K562 (cell line): ENCODE results near the gene MEI4.

Experiments
- CBFA2T3 ChIP-seq: fragments of 450-650 bp; IDR thresholded peaks from 2 replicates; pipeline ENCODE4 v1.6.1; 2017
- JUN ChIP-seq, 2 experiments: sonication (generic) in 1 of 2; formaldehyde crosslinking in 1 of 2; IDR thresholded peaks; 2 replicates each; pipeline versions ENCODE4 v1.6.1 to v1.8.0; 2012 to 2022; ENCODE audit warnings: borderline replicate concordance in 2 of 2, mild to moderate bottlenecking in 2 of 2, improper control_type of control experiment in 1 of 2, low read depth in 1 of 2, low read length in 1 of 2, missing genetic modification reagents in 1 of 2
- POLR2A ChIP-seq: fragments of 450-650 bp; conservative IDR thresholded peaks from 2 replicates; pipeline ENCODE4 v1.6.1; 2016
- POLR2G ChIP-seq: fragments of 200-400 bp; formaldehyde crosslinking; IDR thresholded peaks from 2 replicates; pipeline ENCODE4 v1.6.1; 2017; ENCODE audit warnings: low read depth, mild to moderate bottlenecking, antibody characterized with exemption, low read length, moderate library complexity
- SIN3A ChIP-seq, 2 experiments: fragments of 150-350 bp in 1 of 2; IDR thresholded peaks; 2 replicates each; pipeline ENCODE4 v1.6.1; 2011 to 2016; ENCODE audit warnings: borderline replicate concordance in 2 of 2, low read depth in 2 of 2, low read length in 2 of 2, mild to moderate bottlenecking in 2 of 2, moderate library complexity in 2 of 2; ENCODE audit not compliant: control insufficient read depth in 1 of 2
- TARDBP ChIP-seq: fragments of 450-650 bp; IDR thresholded peaks from 2 replicates; pipeline ENCODE4 v1.6.1; 2016
- ZNF77 ChIP-seq: fragments of 250-450 bp; sonication (Bioruptor Pico); IDR thresholded peaks from 2 replicates; pipeline ENCODE4 v1.5.0; 2020

DNA sequence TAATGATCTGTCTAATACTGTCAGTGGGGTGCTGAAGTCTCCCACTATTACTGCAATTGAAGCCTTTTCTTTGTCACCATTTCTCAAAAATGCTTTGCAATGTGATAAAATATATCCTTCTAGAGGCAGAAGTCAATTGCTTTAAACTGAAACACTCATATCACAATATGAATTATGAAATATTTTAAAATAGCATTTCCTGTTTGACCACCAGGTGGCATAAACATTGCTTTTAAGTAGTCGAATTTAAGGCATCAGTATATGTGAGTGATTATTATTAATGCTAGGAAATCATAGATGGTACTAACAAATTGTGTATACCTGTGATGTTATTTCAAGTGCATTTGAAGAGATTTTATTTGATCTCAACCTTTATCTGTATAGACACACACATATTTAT is 87.5 kb downstream of the MEI4 start:
- TF ChIP-seq POLR2A (no peak), CBFA2T3 (no peak), SIN3A (IDR thresholded peaks at IDR 0.05; ENCODE audit: borderline replicate concordance in 2 of 2, control insufficient read depth in 1 of 2, low read depth in 2 of 2, low read length in 2 of 2) (no peak), TARDBP (no peak), ZNF77 (CRISPR knock-in tag) (no peak), JUN (IDR thresholded peaks at IDR 0.05; ENCODE audit: borderline replicate concordance, low read depth, low read length) (no peak), JUN (CRISPR knock-in tag; IDR thresholded peaks at IDR 0.05; ENCODE audit: borderline replicate concordance) (no peak), POLR2G (no peak)
